ACC112 (cell line): ENCODE data around the gene FABP6.

ENCODE experiments used
- H2AFZ ChIP-seq: fragments of 200-600 bp; sonication (generic); one replicate; pipeline ENCODE4 v1.6.0; 2017; ENCODE audit warnings: antibody characterized with exemption, low read length; ENCODE audit not compliant: unreplicated experiment
- H3K27ac ChIP-seq: fragments of 200-600 bp; sonication (generic); 2 replicates; pipeline ENCODE4 v1.5.1; 2014; ENCODE audit warnings: low read depth, mild to moderate bottlenecking, antibody characterized with exemption, low read length, moderate library complexity
- H3K27me3 ChIP-seq: fragments of 200-600 bp; sonication (generic); 2 replicates; pipeline ENCODE4 v1.6.1; 2014; ENCODE audit warnings: mild to moderate bottlenecking, antibody characterized with exemption, low read length, moderate library complexity, mixed read lengths; ENCODE audit not compliant: insufficient read depth
- H3K36me3 ChIP-seq: fragments of 200-600 bp; sonication (generic); 2 replicates; pipeline ENCODE4 v1.6.1; 2016; ENCODE audit warnings: mild to moderate bottlenecking, antibody characterized with exemption, low read length, moderate library complexity, mixed read lengths; ENCODE audit not compliant: insufficient read depth
- H3K4me1 ChIP-seq: fragments of 200-600 bp; sonication (generic); one replicate; pipeline ENCODE4 v1.6.1; 2016; ENCODE audit warnings: low read length, mixed read lengths; ENCODE audit not compliant: insufficient read depth, unreplicated experiment, control insufficient read depth
- H3K4me3 ChIP-seq: fragments of 200-600 bp; sonication (generic); 2 replicates; pipeline ENCODE4 v1.5.1; 2014; ENCODE audit warnings: mild to moderate bottlenecking, low read depth, low read length
- H3K79me2 ChIP-seq: fragments of 200-600 bp; sonication (generic); one replicate; pipeline ENCODE4 v1.6.0; 2016; ENCODE audit warnings: low read length; ENCODE audit not compliant: control insufficient read depth, unreplicated experiment, insufficient read depth

The FABP6 gene

DNA sequence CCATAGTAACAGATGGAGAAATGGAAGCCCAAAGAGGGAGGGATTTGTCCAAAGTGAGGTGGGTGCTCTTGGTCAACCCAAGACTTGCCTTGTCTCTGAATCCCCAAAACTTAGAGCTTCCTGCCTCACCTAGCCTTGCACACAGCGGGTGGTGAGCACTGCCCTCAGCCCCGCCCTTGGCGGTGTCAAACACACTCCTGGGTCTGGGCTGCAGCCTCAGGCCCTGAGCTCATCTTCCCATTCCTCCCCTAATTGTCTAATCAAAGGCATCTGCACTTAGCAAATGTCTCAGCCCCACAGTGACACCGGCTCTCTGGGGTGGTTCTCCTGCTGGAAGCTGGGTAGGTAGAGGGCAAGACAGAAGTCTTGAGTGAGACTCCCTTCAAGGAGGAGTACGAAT lies 20.9 kb downstream of the FABP6 start:
- H3K27ac ChIP-seq = no peak overlapping the region
- H3K27me3 ChIP-seq = no peaks in the 10 kb centered on the region
- no peak overlapping the region for H2AFZ ChIP-seq
- no peaks in the 10 kb centered on the region for H3K36me3 ChIP-seq
- no peak overlapping the region for H3K4me3 ChIP-seq
- H3K4me1 ChIP-seq = no peaks in the 10 kb centered on the region
- H3K79me2 ChIP-seq = no peaks in the 10 kb centered on the region

DNA sequence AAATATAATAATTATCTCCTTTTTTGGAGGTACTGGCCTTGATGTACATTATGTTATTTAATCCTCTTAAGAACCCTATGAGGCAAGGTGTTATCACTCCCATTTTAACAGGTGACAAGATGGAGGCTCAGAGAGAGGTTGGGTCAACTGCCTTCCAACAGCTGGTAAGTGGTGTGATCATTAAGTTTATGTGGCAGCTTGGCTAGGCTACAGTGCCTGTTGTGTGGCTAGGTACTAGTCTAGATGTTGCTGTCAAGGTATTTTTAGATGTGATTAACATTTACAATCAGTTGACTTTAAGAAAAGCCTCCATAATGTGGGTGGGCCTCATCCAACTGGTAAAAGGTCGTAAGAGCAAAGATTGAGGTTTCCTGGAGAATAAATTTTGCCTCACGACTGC lies 21.5 kb downstream of the FABP6 start:
- no peaks in the 10 kb centered on the region for H3K79me2 ChIP-seq
- no peak overlapping the region for H3K27ac ChIP-seq
- no peaks in the 10 kb centered on the region for H3K36me3 ChIP-seq

DNA sequence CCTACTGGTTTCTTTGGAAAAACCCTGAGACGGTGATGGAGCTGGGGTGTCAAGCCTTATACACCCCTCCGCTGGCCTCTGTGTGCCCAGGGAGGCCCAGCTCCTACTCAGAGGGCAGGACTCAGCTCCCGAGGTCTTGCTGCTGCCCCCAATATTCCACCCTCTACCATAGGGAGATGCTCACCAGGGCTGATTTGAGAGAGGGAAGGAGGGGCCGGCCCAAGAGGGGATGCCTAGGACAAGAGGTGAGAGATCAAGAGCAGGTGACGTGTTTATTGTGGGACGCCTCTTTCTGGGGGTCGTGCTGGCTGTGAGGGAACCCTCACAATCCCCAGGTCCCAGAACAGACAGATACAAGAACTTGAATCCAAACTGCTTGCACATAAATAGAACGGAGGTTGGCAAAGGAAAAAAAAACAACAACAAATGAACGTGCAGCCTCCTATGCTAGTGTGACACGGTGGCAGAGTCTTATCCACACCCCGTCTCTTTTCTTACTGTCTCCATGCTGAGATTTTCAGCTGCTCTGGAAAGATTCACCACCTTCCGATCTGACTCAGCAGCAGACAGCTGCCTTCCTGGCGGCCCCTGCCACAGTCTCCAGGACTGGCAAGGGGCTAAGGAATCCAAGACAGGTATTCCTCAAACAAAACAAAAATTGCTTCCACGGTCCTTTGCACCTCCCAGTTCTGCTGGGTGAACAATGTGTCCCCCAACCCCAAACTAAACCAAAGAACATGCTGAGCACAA lies 22.3 kb downstream of the FABP6 start:
- H3K27me3 ChIP-seq = no peaks in the 10 kb centered on the region
- no peaks in the 10 kb centered on the region for H3K4me1 ChIP-seq
- no peak overlapping the region for H3K27ac ChIP-seq
- H3K79me2 ChIP-seq = no peaks in the 10 kb centered on the region
- H2AFZ ChIP-seq = no peak overlapping the region
- H3K4me3 ChIP-seq = no peak overlapping the region
- no peaks in the 10 kb centered on the region for H3K36me3 ChIP-seq

More for the DNA sequence above, 21.5 kb downstream of the FABP6 start:
- Histone ChIP-seq H3K4me3 (no peak overlapping the region), H2AFZ (no peak overlapping the region), H3K27me3 (no peaks in the 10 kb centered on the region), H3K4me1 (no peaks in the 10 kb centered on the region)

DNA sequence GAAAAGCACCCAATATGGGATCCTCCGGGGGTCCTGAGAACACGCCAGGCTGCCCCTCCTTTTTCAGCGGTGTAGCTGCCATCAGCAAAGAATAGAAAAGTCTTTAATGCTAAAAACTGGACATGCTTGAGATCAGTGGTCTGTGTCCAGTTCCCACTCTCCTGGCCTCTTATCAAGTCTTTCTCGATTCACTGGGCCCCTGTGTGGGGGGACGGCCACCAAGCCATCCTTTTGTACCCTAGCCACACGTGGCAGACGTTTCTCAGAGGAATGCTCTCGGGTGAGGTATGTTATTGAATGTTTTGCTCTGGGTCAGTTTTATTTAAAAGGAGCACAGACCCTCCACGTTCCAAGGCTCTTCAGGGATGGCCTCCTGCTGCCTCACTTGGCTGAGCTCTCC lies 23.6 kb downstream of the FABP6 start:
- Histone ChIP-seq H3K79me2 (no peaks in the 10 kb centered on the region), H3K27me3 (no peaks in the 10 kb centered on the region), H3K4me1 (no peaks in the 10 kb centered on the region), H3K27ac (no peak overlapping the region), H2AFZ (no peak overlapping the region), H3K36me3 (no peaks in the 10 kb centered on the region), H3K4me3 (no peak overlapping the region)

DNA sequence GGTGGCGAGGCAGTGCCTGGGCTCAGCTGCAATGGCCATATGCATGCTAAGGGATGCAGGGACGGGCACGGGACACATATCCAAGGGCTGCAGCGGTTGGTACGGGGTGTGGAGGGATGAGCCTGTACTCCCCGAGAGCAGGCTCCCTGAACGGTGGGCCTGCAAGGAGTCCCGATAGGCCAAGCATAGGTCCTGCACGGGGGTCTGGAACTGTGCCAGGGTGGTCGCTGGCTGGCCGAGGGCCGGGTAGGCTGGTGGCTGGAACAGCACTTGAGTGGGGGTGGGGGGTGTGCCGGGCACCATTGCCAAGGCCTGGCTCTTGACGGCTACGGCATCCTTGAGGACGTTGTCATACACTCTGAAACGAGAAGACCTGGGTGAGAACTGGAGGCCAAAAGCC lies 24.1 kb downstream of the FABP6 start:
- H3K27me3 ChIP-seq = no peaks in the 10 kb centered on the region
- no peak overlapping the region for H3K4me3 ChIP-seq
- no peaks in the 10 kb centered on the region for H3K79me2 ChIP-seq
- H3K27ac ChIP-seq = no peak overlapping the region
- H3K4me1 ChIP-seq = no peaks in the 10 kb centered on the region
- H2AFZ ChIP-seq = no peak overlapping the region
- no peaks in the 10 kb centered on the region for H3K36me3 ChIP-seq

DNA sequence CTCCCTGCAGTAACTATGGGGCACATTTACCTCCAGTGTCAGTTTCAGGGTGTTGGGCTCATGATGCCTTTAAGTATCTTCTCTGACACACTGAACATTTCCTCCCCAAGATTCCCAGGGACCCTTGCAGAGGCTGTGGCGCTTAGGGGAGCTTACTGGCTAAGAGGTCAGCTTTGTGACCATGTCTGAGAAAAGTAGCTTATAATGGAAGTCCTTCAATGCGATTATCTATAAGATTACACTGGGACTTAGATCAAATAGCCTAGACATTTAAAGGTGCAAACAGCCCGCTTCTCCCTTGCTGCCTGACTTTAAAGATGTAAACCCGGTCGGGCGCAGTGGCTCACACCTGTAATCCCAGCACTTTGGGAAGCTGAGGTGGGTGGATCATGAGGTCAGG lies 25.4 kb downstream of the FABP6 start:
- Histone ChIP-seq H3K4me1 (no peaks in the 10 kb centered on the region), H3K36me3 (no peaks in the 10 kb centered on the region), H3K4me3 (no peak overlapping the region), H2AFZ (no peak overlapping the region), H3K27ac (no peak overlapping the region), H3K27me3 (no peaks in the 10 kb centered on the region), H3K79me2 (no peaks in the 10 kb centered on the region)

DNA sequence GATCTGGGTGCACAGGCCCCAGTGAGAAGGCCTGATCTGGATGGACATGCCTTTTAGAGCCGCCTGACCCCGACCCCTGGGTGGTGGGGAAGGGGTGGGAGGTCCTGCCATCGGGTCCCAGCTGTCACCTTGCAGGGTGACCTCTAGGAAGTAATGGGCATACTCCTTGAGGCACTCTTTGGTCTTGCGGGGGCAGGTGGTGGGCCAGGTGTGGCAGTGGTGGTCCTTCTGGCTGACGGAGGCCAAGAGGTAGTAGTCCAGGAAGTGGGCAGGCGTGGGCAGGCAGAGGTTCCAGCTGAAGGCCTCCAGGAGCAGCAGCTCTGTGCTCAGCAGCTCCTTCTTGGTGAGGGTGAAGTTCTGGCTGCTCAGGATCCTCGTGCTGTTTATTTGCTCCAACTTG lies 30.0 kb downstream of the FABP6 start:
- H3K36me3 ChIP-seq = no peaks in the 10 kb centered on the region
- no peak overlapping the region for H2AFZ ChIP-seq
- H3K27ac ChIP-seq = no peak overlapping the region
- no peaks in the 10 kb centered on the region for H3K79me2 ChIP-seq
- no peaks in the 10 kb centered on the region for H3K4me1 ChIP-seq
- no peak overlapping the region for H3K4me3 ChIP-seq
- no peaks in the 10 kb centered on the region for H3K27me3 ChIP-seq

DNA sequence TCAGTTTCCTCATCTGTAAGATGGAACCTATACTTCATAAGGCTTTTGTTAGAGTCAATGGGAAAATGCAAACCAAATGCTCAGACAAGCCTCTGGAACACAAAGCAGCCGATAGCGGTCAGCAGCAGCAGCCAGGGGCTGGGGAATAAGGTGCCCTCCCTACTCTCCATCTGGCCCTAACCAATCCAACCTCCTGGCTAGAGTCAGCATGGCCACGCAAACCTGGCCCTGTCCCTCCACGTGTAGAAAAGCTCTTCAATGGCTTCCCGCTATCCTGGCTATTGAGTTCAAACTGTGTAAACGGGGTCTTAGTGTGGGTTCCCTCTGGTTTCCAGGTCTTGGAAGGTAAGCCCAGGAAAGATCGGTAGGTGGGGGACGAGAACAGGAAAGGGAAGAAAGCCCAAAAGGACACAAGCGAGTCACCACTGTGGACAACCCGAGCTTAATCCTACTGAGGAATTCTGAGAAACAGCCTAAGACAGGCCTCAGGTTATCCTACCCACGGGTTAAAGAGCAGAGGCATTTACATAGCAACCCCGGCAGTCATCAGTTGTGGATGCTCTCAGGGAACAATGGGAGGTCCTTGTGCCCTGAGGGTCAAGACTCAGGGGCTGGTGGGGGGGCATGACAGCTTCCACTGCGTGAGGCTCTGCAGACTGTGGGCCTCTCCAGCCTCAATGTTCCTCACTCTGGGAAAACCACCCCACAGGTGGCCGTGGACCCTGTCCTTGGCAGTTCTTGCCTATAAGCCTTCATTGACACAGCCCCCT lies 30.9 kb downstream of the FABP6 start:
- no peak overlapping the region for H3K27ac ChIP-seq
- H3K27me3 ChIP-seq = no peaks in the 10 kb centered on the region
- H3K36me3 ChIP-seq = no peaks in the 10 kb centered on the region
- no peak overlapping the region for H3K4me3 ChIP-seq
- no peaks in the 10 kb centered on the region for H3K4me1 ChIP-seq
- no peak overlapping the region for H2AFZ ChIP-seq
- no peaks in the 10 kb centered on the region for H3K79me2 ChIP-seq

DNA sequence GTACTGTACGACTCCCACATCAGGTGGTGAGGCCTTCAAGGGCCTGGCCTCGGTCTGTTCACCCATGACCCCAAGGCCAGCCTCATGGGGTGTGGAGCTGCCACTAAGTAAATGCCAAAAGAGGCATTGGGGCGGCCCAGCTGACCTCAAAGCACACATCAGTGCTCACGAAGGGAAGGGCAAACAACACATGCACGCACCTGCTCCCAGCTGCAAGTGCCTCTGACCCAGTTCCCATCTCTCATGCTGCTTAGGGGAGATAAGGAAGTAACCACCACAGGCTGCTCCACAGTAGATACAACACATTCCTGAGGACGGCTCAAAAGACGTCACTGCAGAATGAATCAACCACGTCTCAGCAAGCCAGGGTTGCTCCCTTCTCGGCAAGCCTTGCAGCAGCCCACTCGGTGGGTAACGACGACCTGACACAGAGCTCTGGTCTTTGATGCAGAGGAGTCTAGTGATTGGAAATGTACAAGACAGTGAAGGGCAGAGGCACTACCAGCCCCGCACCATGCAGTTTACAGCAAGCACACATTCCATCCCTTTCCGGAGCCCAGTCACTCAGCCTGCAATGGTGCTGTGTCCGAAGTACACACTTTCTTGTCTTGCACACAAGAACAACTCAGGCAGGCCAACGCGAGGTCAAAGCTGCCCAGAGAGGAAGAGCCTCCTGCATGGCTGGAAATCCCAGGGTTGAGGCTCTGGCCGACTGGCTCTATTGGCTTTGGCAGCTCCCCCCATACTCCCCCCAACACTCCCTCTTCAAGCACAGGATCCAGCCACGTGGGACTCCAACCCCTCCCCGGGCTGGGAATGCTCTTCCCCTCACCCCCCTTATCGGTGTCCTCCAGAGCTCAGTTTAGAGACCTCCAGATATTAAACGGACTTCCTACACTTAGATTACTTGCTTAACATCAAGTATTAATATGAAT lies 31.8 kb downstream of the FABP6 start:
- Histone ChIP-seq H3K4me1 (no peaks in the 10 kb centered on the region), H3K4me3 (no peak overlapping the region), H3K27ac (no peak overlapping the region), H2AFZ (no peak overlapping the region), H3K79me2 (no peaks in the 10 kb centered on the region), H3K36me3 (no peaks in the 10 kb centered on the region), H3K27me3 (no peaks in the 10 kb centered on the region)

DNA sequence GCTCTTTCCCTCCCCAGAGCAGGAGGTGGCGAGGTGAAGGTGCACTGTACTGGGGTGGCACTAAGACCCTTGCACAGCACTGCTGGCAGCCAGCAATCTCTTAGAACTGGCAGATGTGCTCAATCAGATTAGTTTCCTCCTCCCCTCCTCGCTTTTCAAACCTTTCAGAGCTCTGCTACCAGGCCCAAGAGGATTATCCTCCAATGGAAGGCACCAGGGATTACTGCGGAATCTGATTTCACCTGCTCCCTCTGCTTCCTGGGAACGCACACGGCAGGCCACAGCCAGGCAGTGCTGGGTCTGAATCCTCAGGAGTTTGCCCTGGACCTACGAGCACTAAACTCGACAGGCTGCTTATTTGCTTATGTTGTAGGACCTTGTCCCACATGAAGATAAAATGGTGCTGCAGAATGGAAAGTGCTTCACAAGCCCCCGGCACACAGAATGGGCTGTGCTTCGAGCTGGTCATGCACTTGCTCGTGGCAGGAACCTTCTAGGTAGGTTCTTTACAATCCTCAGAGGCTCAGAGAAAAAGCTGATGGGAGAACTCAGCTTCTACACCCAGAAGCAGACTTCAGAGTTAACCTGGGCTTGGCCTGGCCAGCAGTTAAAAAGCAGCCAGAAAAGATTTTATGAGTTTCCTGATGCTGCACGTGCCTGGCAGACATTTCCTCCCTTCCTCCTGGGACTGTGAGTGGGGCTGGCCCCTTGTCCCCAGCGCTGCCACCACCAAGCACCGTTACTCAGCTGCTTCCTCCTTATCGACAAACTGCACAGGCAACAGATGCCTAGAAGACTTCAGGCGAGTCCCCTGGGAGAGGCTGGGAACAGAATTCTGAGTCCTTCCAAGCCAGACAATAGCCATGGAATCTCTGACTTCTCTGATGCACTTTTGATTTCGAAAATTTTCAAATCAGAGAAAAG lies 33.1 kb downstream of the FABP6 start:
- H3K27me3 ChIP-seq = no peaks in the 10 kb centered on the region
- no peak overlapping the region for H2AFZ ChIP-seq
- no peaks in the 10 kb centered on the region for H3K36me3 ChIP-seq
- H3K27ac ChIP-seq = no peak overlapping the region
- H3K4me3 ChIP-seq = no peak overlapping the region
- H3K4me1 ChIP-seq = no peaks in the 10 kb centered on the region
- no peaks in the 10 kb centered on the region for H3K79me2 ChIP-seq
